HL-60 (cell line): Measurements from ENCODE around the gene MED13L.

Experiments
- CTCF ChIP-seq: IDR thresholded peaks from one replicate; pipeline ENCODE4 v1.5.1; 2011; ENCODE audit warnings: low read length, control low read depth, inconsistent platforms; ENCODE audit not compliant: insufficient read depth
- POLR2AphosphoS5 ChIP-seq: IDR thresholded peaks from 2 replicates; pipeline ENCODE4 v1.6.1; 2012; ENCODE audit warnings: low read depth
- REST ChIP-seq: IDR thresholded peaks from 2 replicates; pipeline ENCODE4 v1.6.1; 2012; ENCODE audit warnings: low read depth; ENCODE audit not compliant: insufficient replicate concordance

GRCh38 chr12:116298578-116298977 lies 21.1 kb upstream of the MED13L start:
- TF ChIP-seq CTCF (no peak), POLR2AphosphoS5 (no peak), REST (no peak)
